ENCODE data around the gene GJB6.

GJB6 gene

DNA sequence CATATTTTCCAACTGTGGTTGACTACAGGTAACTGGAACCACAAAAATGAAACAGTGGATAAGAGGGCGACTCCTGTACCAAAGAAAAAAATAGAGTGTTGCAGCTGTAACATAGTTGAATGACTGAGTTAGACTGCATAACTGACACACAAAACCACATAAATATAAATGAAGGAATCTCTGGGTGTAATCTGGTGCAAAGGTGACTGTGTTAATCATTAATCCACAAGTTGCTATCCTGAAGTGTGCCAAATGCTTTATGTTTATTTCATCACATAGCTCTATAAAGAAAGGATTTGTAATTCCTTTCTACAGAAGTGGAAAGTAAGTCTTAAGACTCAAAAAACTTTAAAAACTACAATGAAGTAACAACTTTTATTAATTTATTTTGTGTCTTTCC lies 33.3 kb downstream of the GJB6 start:
- no peaks in the 10 kb centered on the region for H3K79me2 ChIP-seq (ENCODE audit: control insufficient read depth, insufficient read depth, low read length, poor library complexity)
- H3K27ac ChIP-seq (ENCODE audit: low read depth, low read length): no peak overlapping the region
- no peak overlapping the region for H3K4me2 ChIP-seq (ENCODE audit: low read length)
- H3K23ac ChIP-seq (ENCODE audit: low read length): no peak overlapping the region
- H4K91ac ChIP-seq (ENCODE audit: low read depth, low read length): no peak overlapping the region
- H2BK5ac ChIP-seq (ENCODE audit: low read depth, low read length, poor library complexity): no peak overlapping the region
- no peak overlapping the region for H3K4me3 ChIP-seq (ENCODE audit: low read depth, low read length)
- no peak overlapping the region for H2BK12ac ChIP-seq (ENCODE audit: low read length)
- WGBS (ENCODE audit: extremely low coverage, insufficient coverage, insufficient read length): no CpG with 5 or more reads among the region's 1 CpG
- no peak overlapping the region for H4K8ac ChIP-seq (ENCODE audit: low read depth, low read length)
- no peak overlapping the region for H2AK5ac ChIP-seq (ENCODE audit: low read length)
- no peak overlapping the region for H2AFZ ChIP-seq (ENCODE audit: insufficient read depth, low read length, poor library complexity)
- no peak overlapping the region for H2BK120ac ChIP-seq (ENCODE audit: insufficient read depth, low read length, poor library complexity)
- no peak for DNase-seq
- no peak overlapping the region for H3K4ac ChIP-seq (ENCODE audit: low read depth, low read length)
- H3K27me3 ChIP-seq (ENCODE audit: insufficient read depth, low read length): peaks cover 12% of the 10 kb centered on the region
- H3K79me1 ChIP-seq (ENCODE audit: low read length): no peaks in the 10 kb centered on the region
- no peak overlapping the region for H3K14ac ChIP-seq (ENCODE audit: low read length)
- H3K9me3 ChIP-seq (ENCODE audit: insufficient read depth, low read depth, low read length): peaks cover 4% of the 10 kb centered on the region
- H3K9ac ChIP-seq (ENCODE audit: low read length): no peak overlapping the region
- no peak overlapping the region for H4K12ac ChIP-seq (ENCODE audit: low read depth, low read length)
- H3K4me1 ChIP-seq (ENCODE audit: control insufficient read depth in 1 of 2, insufficient read depth in 2 of 2, low read length in 2 of 2): no peaks in the 10 kb centered on the region
- peaks cover 0 to 3% of the 10 kb centered on the region in 2 experiments for H3K36me3 ChIP-seq (ENCODE audit: control insufficient read depth in 1 of 2, insufficient read depth in 2 of 2, low read length in 2 of 2)
- H3K18ac ChIP-seq (ENCODE audit: low read length): no peak overlapping the region

DNA sequence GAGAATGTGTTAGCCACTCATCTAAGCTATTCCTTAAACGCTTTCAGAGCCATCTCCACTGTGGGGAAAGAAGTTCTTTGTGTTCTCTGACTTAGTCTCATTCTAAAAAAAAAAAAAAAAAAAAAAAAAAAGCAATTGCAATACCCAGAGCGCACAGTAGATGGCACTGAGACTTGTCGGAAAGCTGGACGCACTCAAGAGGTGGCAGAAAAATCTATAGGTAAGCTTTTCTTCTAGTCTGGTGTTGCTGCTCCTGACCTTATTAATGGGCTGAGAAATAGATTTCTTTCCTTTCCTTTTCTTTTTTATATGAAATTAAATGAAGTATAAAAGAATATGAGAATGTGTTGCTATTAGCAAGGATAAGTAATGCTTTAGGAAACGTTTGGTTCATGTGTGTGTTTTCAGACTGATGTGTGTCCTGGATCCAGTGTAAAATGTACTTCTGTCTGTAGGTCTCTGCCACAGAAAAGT lies 34.7 kb downstream of the GJB6 start:
- H4K12ac ChIP-seq (ENCODE audit: low read depth, low read length): no peak overlapping the region

DNA sequence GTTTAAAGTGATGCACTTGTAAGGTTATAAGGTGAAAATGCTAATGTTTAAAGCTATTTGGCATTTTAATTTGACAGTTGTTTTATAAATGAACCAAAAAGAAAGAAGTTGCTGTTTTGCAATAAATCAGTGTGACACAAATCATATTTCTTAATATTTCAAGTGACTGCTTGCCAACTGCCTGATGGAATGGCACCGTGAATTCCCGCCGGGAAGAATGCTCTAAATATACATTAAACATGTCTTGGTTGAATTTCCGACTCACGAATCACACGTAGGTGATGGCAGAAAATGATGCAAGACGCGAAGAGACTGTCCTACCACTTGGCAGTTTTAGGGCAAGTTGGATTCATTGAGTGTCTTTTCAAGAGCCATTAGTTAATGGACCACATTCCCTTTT lies 36.3 kb downstream of the GJB6 start:
- Histone ChIP-seq H3K36me3 (ENCODE audit: control insufficient read depth in 1 of 2, insufficient read depth in 2 of 2, low read length in 2 of 2) (peaks cover 0 to 3% of the 10 kb centered on the region in 2 experiments), H4K8ac (ENCODE audit: low read depth, low read length) (no peak overlapping the region), H3K4me1 (ENCODE audit: control insufficient read depth in 1 of 2, insufficient read depth in 2 of 2, low read length in 2 of 2) (peaks cover 0 to 10% of the 10 kb centered on the region in 2 experiments), H2AK5ac (ENCODE audit: low read length) (no peak overlapping the region), H3K27me3 (ENCODE audit: insufficient read depth, low read length) (peaks cover 26% of the 10 kb centered on the region), H3K14ac (ENCODE audit: low read length) (no peak overlapping the region), H4K12ac (ENCODE audit: low read depth, low read length) (no peak overlapping the region), H3K4ac (ENCODE audit: low read depth, low read length) (no peak overlapping the region), H3K4me3 (ENCODE audit: low read depth, low read length) (no peak overlapping the region), H3K9ac (ENCODE audit: low read length) (no peak overlapping the region), H4K91ac (ENCODE audit: low read depth, low read length) (no peak overlapping the region), H2AFZ (ENCODE audit: insufficient read depth, low read length, poor library complexity) (no peak overlapping the region), H3K23ac (ENCODE audit: low read length) (no peak overlapping the region), H3K18ac (ENCODE audit: low read length) (no peak overlapping the region), H3K79me1 (ENCODE audit: low read length) (no peaks in the 10 kb centered on the region), H3K79me2 (ENCODE audit: control insufficient read depth, insufficient read depth, low read length, poor library complexity) (no peaks in the 10 kb centered on the region), H3K27ac (ENCODE audit: low read depth, low read length) (no peak overlapping the region), H2BK12ac (ENCODE audit: low read length) (no peak overlapping the region), H2BK120ac (ENCODE audit: insufficient read depth, low read length, poor library complexity) (no peak overlapping the region), H2BK5ac (ENCODE audit: low read depth, low read length, poor library complexity) (no peak overlapping the region), H3K4me2 (ENCODE audit: low read length) (no peak overlapping the region), H3K9me3 (ENCODE audit: insufficient read depth, low read depth, low read length) (peaks cover 3% of the 10 kb centered on the region)
- no peak for DNase-seq
- WGBS (ENCODE audit: extremely low coverage, insufficient coverage, insufficient read length): no CpG with 5 or more reads among the region's 8 CpGs

More for the DNA sequence above, 34.7 kb downstream of the GJB6 start:
- no peak overlapping the region for H4K8ac ChIP-seq (ENCODE audit: low read depth, low read length)
- peaks cover 0 to 3% of the 10 kb centered on the region in 2 experiments for H3K36me3 ChIP-seq (ENCODE audit: control insufficient read depth in 1 of 2, insufficient read depth in 2 of 2, low read length in 2 of 2)
- no peak overlapping the region for H2AK5ac ChIP-seq (ENCODE audit: low read length)
- peaks cover 0 to 7% of the 10 kb centered on the region in 2 experiments for H3K4me1 ChIP-seq (ENCODE audit: control insufficient read depth in 1 of 2, insufficient read depth in 2 of 2, low read length in 2 of 2)
- no peak overlapping the region for H3K23ac ChIP-seq (ENCODE audit: low read length)
- H3K79me1 ChIP-seq (ENCODE audit: low read length): no peaks in the 10 kb centered on the region
- no peaks in the 10 kb centered on the region for H3K79me2 ChIP-seq (ENCODE audit: control insufficient read depth, insufficient read depth, low read length, poor library complexity)
- no peak overlapping the region for H3K4me3 ChIP-seq (ENCODE audit: low read depth, low read length)
- no peak overlapping the region for H3K4ac ChIP-seq (ENCODE audit: low read depth, low read length)
- H3K4me2 ChIP-seq (ENCODE audit: low read length): no peak overlapping the region
- no peak overlapping the region for H2AFZ ChIP-seq (ENCODE audit: insufficient read depth, low read length, poor library complexity)
- peak in 1 of 2 donors; percentile 65 for DNase-seq
- H3K27me3 ChIP-seq (ENCODE audit: insufficient read depth, low read length): peaks cover 25% of the 10 kb centered on the region
- no peak overlapping the region for H2BK120ac ChIP-seq (ENCODE audit: insufficient read depth, low read length, poor library complexity)
- H2BK5ac ChIP-seq (ENCODE audit: low read depth, low read length, poor library complexity): no peak overlapping the region
- no peak overlapping the region for H3K27ac ChIP-seq (ENCODE audit: low read depth, low read length)
- peaks cover 4% of the 10 kb centered on the region for H3K9me3 ChIP-seq (ENCODE audit: insufficient read depth, low read depth, low read length)
- WGBS (ENCODE audit: extremely low coverage, insufficient coverage, insufficient read length): 100% methylated on average over 1 of the region's 5 CpGs
- H3K14ac ChIP-seq (ENCODE audit: low read length): no peak overlapping the region
- no peak overlapping the region for H4K91ac ChIP-seq (ENCODE audit: low read depth, low read length)
- peak overlapping the region; percentile 27 for H2BK12ac ChIP-seq (ENCODE audit: low read length)
- no peak overlapping the region for H3K9ac ChIP-seq (ENCODE audit: low read length)
- H3K18ac ChIP-seq (ENCODE audit: low read length): no peak overlapping the region

DNA sequence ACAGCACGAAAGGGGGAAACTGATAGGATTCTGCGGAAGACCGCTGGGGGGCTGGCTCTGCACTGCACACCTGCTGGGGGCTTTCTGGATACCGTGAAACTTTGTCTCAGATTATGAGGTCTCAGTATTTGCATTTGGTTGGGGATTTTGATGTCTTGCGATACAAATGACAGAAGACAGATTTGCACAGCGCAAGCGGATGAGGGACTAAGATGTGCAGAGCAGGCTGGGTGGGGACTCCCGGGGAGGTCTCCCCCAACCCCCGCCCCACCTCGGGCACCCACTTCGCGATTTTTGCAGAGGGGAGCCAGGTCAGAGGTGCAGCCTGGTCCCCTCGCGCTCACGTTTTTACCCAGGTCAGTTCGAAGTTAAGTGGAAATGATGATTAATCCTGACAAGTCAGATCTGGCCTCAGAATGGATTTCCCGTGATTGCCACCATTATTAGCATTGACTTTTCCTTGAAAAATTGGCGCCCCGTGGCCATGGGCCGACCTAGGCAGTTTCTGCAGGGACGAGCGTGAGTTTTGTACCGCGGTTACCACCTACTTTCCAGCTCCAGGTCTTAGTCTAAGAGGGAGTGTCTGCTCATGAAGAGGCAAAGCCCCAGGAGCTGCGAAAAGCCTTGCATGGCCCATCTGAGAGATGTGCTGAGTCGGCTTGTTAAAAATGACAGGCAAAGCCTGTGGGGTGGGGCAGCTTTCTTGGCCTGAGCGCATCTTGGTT lies 38.0 kb downstream of the GJB6 start:
- Histone ChIP-seq H3K27me3 (ENCODE audit: insufficient read depth, low read length) (peaks cover 26% of the 10 kb centered on the region), H4K91ac (ENCODE audit: low read depth, low read length) (no peak overlapping the region), H3K9ac (ENCODE audit: low read length) (no peak overlapping the region), H3K14ac (ENCODE audit: low read length) (no peak overlapping the region), H3K4me3 (ENCODE audit: low read depth, low read length) (no peak overlapping the region), H3K4ac (ENCODE audit: low read depth, low read length) (no peak overlapping the region), H2AK5ac (ENCODE audit: low read length) (no peak overlapping the region), H2BK12ac (ENCODE audit: low read length) (no peak overlapping the region), H4K8ac (ENCODE audit: low read depth, low read length) (no peak overlapping the region), H4K12ac (ENCODE audit: low read depth, low read length) (no peak overlapping the region), H3K27ac (ENCODE audit: low read depth, low read length) (no peak overlapping the region), H3K36me3 (ENCODE audit: control insufficient read depth in 1 of 2, insufficient read depth in 2 of 2, low read length in 2 of 2) (no peaks in the 10 kb centered on the region), H3K79me1 (ENCODE audit: low read length) (no peaks in the 10 kb centered on the region), H3K18ac (ENCODE audit: low read length) (no peak overlapping the region), H3K79me2 (ENCODE audit: control insufficient read depth, insufficient read depth, low read length, poor library complexity) (no peaks in the 10 kb centered on the region), H2AFZ (ENCODE audit: insufficient read depth, low read length, poor library complexity) (no peak overlapping the region), H3K4me2 (ENCODE audit: low read length) (peak overlapping the region; percentile 98), H3K23ac (ENCODE audit: low read length) (no peak overlapping the region), H2BK120ac (ENCODE audit: insufficient read depth, low read length, poor library complexity) (no peak overlapping the region), H3K9me3 (ENCODE audit: insufficient read depth, low read depth, low read length) (no peaks in the 10 kb centered on the region), H2BK5ac (ENCODE audit: low read depth, low read length, poor library complexity) (no peak overlapping the region), H3K4me1 (ENCODE audit: control insufficient read depth in 1 of 2, insufficient read depth in 2 of 2, low read length in 2 of 2) (peaks cover 0 to 10% of the 10 kb centered on the region in 2 experiments)
- peak in 1 of 2 donors; percentile 13 for DNase-seq
- WGBS (ENCODE audit: extremely low coverage, insufficient coverage, insufficient read length): no CpG with 5 or more reads among the region's 27 CpGs
